ENCODE data around the gene GDF15.

GRCh38 chr19:18427743-18428113, 41.8 kb downstream of the GDF15 start:
- no peak for TF ChIP-seq CTCF (IDR thresholded peaks at IDR 0.05)
- no peak for TF ChIP-seq POLR2A (IDR thresholded peaks at IDR 0.05)

Measured in adrenal gland (tissue), 5 donors.